ENCODE data around the gene DNAJB2. TPM values are rescaled to one million over a fixed set of nuclear protein-coding genes. Genes with fewer than 3 reads are reported as not detected.

The DNAJB2 gene
- total RNA-seq, 6 experiments from 2014 or later, result 39.7 to 45.4 (median 41.5) TPM

DNA sequence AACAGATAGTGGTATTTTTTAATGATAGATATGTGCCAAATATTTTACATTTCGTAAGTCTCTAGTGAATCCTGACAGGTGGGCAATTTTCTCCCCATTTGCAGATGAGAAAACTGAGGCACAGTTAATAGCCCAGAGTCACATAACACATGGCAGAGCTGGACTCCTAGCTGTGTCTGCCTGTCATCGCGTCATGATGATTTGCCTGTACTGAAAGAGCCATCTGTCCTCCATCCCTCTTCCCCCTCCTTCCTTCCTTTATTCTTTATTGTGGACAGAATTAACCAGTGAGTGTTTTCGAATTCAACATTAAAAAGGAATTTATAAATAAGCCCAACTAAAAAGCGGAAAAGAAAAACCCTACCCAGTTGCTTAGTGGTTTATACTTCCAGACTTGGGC is 3.2 kb downstream of the DNAJB2 start:
- H3K36me3 Mint-ChIP-seq (ENCODE audit: low read depth), result peaks cover 12% of the 10 kb centered on the region; the same call in 1 of the 2 replicates
- H3K9me3 Mint-ChIP-seq, result no peaks in the 10 kb centered on the region
- no peak for DNase-seq
- TF ChIP-seq, protein P1, sequence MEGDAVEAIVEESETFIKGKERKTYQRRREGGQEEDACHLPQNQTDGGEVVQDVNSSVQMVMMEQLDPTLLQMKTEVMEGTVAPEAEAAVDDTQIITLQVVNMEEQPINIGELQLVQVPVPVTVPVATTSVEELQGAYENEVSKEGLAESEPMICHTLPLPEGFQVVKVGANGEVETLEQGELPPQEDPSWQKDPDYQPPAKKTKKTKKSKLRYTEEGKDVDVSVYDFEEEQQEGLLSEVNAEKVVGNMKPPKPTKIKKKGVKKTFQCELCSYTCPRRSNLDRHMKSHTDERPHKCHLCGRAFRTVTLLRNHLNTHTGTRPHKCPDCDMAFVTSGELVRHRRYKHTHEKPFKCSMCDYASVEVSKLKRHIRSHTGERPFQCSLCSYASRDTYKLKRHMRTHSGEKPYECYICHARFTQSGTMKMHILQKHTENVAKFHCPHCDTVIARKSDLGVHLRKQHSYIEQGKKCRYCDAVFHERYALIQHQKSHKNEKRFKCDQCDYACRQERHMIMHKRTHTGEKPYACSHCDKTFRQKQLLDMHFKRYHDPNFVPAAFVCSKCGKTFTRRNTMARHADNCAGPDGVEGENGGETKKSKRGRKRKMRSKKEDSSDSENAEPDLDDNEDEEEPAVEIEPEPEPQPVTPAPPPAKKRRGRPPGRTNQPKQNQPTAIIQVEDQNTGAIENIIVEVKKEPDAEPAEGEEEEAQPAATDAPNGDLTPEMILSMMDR (IDR thresholded peaks at IDR 0.05), result no peak
- H3K27me3 Mint-ChIP-seq (ENCODE audit: insufficient read depth), result peaks cover 2% of the 10 kb centered on the region; the same call in 1 of the 2 replicates
- H3K4me1 Mint-ChIP-seq (ENCODE audit: low read depth), result peaks cover 39% of the 10 kb centered on the region
- no peak overlapping the region for H3K4me3 Mint-ChIP-seq
- no peak overlapping the region for H3K27ac Mint-ChIP-seq

DNA sequence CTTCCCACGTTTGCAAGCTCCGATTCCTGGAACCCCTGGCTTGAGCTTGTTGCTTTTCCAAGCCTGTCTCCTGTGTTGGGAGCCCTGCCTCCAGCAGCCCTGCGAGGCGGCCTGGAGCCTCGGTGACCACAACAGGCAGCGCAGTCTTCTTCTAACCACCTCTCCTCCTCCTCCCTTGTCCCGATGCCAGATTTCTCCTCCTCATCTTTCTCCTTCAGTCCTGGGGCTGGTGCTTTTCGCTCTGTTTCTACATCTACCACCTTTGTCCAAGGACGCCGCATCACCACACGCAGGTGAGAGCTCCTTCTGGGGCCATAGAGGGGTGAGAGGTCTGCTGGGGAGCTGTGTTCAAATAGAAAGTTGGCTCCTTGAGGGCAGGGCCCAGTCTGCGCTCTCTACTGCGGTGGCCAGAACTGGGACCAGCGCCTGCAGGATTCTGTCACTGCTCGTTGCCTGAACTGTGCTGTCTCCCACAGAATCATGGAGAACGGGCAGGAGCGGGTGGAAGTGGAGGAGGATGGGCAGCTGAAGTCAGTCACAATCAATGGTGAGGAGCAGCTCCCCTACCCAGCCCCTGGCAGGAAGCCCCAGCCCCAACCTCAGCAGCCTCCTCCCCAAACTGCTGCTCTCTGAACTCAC is 3.9 kb downstream of the DNAJB2 start:
- H3K4me3 Mint-ChIP-seq, result no peak overlapping the region
- peaks cover 5% of the 10 kb centered on the region; the same call in 1 of the 2 replicates for H3K27me3 Mint-ChIP-seq (ENCODE audit: insufficient read depth)
- no peaks in the 10 kb centered on the region for H3K9me3 Mint-ChIP-seq
- peaks cover 32% of the 10 kb centered on the region for H3K4me1 Mint-ChIP-seq (ENCODE audit: low read depth)
- H3K36me3 Mint-ChIP-seq (ENCODE audit: low read depth), result peaks cover 12% of the 10 kb centered on the region; the same call in 1 of the 2 replicates
- no peak for DNase-seq
- no peak overlapping the region for H3K27ac Mint-ChIP-seq
- TF ChIP-seq, protein P1 (IDR thresholded peaks at IDR 0.05), result no peak

DNA sequence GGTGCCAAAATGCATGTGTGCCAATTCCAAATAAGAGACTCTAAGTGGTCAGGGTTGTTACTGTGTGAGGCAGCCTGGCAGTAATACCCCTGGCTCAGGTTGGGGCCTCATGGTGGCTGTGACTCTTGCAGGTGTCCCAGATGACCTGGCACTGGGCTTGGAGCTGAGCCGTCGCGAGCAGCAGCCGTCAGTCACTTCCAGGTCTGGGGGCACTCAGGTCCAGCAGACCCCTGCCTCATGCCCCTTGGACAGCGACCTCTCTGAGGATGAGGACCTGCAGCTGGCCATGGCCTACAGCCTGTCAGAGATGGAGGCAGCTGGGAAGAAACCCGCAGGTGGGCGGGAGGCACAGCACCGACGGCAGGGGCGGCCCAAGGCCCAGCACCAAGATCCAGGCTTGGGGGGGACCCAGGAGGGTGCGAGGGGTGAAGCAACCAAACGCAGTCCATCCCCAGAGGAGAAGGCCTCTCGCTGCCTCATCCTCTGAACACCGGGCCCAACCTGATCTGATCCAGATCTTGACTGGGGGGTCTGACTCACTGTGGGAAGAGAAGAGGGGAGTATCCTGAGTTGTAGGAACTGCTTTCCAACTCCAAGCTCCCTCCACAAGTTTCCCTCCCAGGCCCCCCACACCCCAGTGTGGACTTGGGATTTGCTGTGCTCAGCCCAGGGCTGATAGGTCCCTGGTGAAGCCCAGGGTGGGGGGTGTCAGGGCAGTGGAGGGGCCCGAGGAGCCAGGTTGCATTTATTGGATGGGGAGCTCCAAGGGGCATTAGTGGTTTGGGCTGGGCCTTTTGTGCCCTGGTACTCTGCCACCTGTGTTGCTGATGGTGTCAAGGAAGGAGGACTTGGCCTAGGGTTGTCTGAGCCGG is 5.6 kb downstream of the DNAJB2 start:
- Mint-ChIP-seq H3K4me3 (no peak overlapping the region), H3K27ac (no peak overlapping the region), H3K9me3 (no peaks in the 10 kb centered on the region), H3K36me3 (ENCODE audit: low read depth) (peaks cover 12% of the 10 kb centered on the region; the same call in 1 of the 2 replicates), H3K4me1 (ENCODE audit: low read depth) (peaks cover 28% of the 10 kb centered on the region), H3K27me3 (ENCODE audit: insufficient read depth) (peaks cover 5% of the 10 kb centered on the region)
- TF ChIP-seq, protein P1 (IDR thresholded peaks at IDR 0.05), result no peak
- DNase-seq, result no peak

DNA sequence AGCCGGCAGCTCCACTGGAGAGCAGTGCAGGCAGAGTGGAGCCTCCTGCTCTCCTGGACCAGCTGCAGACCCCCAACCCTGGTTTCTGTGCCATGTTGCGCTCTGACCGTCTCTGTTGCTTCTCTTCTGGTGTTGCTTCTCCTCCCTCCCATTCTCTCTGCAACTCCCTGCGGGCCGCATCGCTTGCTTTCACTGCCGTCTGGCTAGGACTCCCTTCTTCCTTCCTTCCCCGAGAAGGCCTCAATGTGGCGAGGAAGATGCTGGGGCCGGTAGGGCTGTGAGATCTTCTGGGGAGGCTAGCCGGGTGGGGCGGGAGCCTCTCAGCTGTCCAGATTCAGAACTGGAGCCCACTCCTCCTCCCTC is 6.2 kb downstream of the DNAJB2 start:
- Mint-ChIP-seq H3K27ac (no peak overlapping the region; the same call in 1 of the 2 replicates), H3K27me3 (ENCODE audit: insufficient read depth) (peaks cover 5% of the 10 kb centered on the region), H3K4me1 (ENCODE audit: low read depth) (peaks cover 26% of the 10 kb centered on the region), H3K36me3 (ENCODE audit: low read depth) (peaks cover 12% of the 10 kb centered on the region; the same call in 1 of the 2 replicates), H3K9me3 (no peaks in the 10 kb centered on the region), H3K4me3 (no peak overlapping the region)
- DNase-seq, result no peak
- TF ChIP-seq, protein P1 (IDR thresholded peaks at IDR 0.05), result no peak

GRCh38 chr2:219285894-219286425 is 6.8 kb downstream of the DNAJB2 start:
- H3K27me3 Mint-ChIP-seq (ENCODE audit: insufficient read depth), result peaks cover 5% of the 10 kb centered on the region
- H3K4me1 Mint-ChIP-seq (ENCODE audit: low read depth), result peaks cover 20% of the 10 kb centered on the region
- no peak for DNase-seq
- peaks cover 11% of the 10 kb centered on the region; the same call in 1 of the 2 replicates for H3K36me3 Mint-ChIP-seq (ENCODE audit: low read depth)
- peak overlapping the region; percentile 19; the same call in 1 of the 2 replicates for H3K27ac Mint-ChIP-seq
- no peaks in the 10 kb centered on the region for H3K9me3 Mint-ChIP-seq
- TF ChIP-seq, protein P1 (IDR thresholded peaks at IDR 0.05), result no peak
- H3K4me3 Mint-ChIP-seq, result no peak overlapping the region
